GM21526 (cell line): ENCODE data around the gene ZBTB40.
A peak's percentile ranks its signal among the peaks of the same experiment; 100 is the strongest.

Source experiments
- ATAC-seq: cut with Tn5 transposase; IDR thresholded peaks from one replicate; pipeline ENCODE4 v1.9.1; 2021; ENCODE audit warnings: moderate library complexity; ENCODE audit not compliant: unreplicated experiment, low FRiP score

The ZBTB40 gene

DNA sequence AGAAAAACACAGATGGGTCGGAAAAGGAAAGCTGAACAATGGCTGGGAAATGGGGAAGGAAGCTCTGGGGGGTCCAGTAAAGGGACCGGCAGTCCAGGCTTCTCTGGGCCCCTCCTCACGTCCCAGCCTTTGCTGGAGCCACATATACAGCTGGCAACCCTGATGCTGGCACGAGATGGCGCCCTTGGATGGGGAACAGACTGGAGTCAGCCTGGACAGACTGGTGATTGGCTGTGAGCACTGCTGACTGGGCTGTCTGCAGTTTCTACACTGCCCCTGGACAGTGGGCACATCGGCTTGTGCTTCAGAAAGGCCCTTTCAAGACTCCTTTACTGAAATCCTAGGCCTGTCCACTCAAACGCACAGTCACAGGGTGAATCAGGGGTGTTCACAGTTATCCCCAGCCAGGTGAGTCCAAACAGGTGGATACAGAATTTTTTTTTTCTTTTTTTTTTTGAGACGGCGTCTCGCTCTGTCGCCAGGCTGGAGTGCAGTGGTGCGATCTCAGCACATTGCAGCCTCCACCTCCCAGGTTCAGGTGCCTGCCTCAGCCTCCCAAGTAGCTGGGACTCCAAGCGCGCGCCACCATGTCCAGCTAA, 31.1 kb upstream of the ZBTB40 start:
- no peak for ATAC-seq

GRCh38 chr1:22426781-22427180, 24.9 kb upstream of the ZBTB40 start:
- ATAC-seq, result no peak

- no peak for ATAC-seq
Observed at GRCh38 chr1:22428672-22429071, 23.0 kb upstream of the ZBTB40 start.

DNA sequence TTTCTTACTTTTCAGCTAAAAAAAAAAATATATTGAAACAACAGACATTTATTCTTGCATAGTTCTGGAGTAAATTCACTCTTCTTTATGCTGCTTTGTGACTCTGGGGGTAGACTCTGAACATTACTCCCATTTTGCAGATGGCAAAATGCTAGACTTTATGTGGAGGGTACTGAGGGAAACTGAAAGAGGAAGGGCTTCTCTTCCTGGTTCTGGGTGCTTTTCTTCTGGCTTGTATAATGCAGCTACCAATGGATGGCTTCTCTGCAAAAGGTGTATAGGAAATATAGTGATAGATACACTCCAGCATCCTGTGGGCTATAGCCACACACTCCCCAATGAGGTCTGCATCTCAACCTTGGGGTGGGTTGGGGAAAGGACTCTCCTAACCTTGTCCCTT, 19.7 kb upstream of the ZBTB40 start:
- ATAC-seq, result no peak

GRCh38 chr1:22434717-22435116, 16.9 kb upstream of the ZBTB40 start:
- ATAC-seq, result no peak

DNA sequence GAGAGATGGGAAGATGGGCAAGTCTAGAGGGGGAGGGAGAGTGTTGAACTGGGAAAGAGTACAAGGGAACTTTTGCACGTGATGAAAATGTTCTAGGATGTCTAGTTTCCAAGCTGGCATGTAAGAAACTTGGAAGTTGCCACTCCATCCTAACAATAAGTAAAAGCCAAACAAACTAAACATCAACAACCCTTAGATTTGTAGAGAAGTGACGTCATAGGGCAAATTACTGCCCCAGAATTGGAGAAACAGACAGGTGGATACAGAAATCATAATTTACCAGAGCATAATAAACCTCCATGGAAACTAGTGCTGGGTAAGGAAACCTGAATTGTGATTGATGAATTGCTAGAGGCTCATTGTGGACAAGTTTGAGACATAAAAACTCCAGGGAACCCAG, 14.7 kb upstream of the ZBTB40 start:
- ATAC-seq, result no peak

- no peak for ATAC-seq
Observed at GRCh38 chr1:22437573-22437972, 14.1 kb upstream of the ZBTB40 start.

DNA sequence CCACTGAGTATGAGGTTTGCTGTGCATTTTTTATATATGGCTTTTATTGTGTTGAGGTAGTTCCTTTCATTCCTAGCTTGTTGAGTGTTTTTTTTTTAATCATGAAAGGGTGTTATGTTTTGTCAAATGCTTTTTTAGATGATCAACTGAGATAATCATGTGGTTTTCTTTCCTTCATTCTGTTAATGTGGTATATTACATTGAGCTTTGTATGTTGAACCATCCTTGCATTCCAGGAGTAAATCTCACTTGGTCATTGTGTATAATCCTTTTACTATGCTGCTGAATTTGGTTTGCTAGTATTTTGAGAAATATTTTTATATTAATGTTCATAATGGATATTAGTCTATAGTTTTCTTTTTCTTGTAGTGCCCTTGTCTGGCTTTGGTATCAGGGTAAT, 11.1 kb upstream of the ZBTB40 start:
- ATAC-seq, result no peak

- no peak for ATAC-seq
Observed at GRCh38 chr1:22442212-22442894, 9.3 kb upstream of the ZBTB40 start.

DNA sequence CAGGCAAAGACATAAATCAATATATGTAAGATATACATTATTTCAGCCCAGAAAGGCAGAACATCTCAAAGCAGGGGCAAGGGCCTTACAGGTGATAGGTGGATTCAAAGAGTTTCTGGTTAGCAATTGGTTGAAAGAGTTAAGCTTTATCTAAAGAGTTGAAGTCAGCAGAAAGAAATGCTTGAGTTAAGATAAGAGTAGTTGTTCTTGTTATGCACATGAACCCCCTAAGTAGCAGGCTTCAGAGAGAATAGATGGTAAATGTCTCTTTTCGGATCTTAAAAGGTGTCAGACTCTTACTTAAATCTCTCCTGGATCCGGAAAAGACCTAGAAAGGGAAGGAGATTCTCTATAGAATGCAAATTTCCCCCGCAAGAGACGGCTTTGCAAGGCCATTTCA, 8.3 kb upstream of the ZBTB40 start:
- no peak for ATAC-seq

DNA sequence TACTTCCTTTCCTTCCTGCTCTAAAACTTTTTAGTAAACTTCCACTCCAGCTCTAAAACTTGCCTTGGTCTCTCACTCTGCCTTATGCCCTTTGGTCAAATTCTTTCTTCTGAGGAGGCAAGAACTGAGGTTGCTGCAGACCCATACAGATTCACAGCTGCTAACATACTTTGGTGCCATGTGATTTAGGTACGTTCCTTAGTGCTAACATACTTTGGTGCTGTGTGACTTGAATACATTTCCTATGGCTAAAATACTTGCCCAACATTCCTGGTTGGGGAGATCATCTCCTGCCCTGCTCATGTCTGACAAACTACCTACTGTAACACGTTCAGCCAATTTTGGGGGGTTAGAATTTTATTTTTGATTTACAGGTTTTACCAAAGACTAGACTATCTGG, 6.8 kb upstream of the ZBTB40 start:
- ATAC-seq, result no peak

DNA sequence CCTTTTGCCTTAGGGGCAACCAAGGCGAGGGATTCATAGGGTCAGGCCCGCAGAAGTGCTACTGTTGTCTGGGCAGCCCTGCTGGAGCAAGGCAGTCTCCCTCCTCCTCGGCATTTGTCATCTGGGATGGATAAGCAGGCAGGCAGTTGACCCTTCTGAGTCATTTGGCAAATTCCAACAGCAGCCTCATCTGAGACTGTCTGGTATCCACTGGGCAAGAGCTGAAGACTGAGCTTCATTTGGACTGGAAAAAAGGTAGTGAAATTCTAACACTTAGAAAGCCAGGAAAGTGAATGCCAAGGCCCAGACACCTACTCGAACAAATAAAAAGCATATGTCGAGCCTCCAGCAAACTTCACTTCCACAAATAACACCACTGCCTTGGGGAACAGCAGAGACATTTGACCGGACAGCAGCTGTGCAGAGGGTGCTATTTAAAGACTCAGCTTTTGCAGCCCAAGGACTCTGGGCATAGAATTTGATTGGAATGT, 4.0 kb upstream of the ZBTB40 start:
- ATAC-seq, result no peak

DNA sequence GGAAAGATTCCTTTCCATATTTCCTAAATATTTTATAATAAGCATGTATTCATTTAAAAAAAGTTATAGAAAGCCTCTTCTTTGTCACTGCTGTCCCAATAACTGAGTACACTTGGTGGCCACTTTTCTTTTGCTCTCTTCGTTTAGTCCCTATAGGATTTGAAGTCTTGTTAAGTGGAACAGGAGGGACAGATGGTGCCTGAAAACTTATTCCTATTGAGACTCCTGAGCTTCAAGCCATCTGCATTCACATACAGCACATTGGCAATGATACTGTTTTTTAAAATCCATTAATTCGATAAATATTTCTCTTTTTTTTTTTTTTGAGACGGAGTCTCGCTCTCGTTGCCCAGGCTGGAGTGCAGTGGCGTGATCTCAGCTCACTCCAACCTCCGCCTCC, 2.0 kb upstream of the ZBTB40 start:
- no peak for ATAC-seq

DNA sequence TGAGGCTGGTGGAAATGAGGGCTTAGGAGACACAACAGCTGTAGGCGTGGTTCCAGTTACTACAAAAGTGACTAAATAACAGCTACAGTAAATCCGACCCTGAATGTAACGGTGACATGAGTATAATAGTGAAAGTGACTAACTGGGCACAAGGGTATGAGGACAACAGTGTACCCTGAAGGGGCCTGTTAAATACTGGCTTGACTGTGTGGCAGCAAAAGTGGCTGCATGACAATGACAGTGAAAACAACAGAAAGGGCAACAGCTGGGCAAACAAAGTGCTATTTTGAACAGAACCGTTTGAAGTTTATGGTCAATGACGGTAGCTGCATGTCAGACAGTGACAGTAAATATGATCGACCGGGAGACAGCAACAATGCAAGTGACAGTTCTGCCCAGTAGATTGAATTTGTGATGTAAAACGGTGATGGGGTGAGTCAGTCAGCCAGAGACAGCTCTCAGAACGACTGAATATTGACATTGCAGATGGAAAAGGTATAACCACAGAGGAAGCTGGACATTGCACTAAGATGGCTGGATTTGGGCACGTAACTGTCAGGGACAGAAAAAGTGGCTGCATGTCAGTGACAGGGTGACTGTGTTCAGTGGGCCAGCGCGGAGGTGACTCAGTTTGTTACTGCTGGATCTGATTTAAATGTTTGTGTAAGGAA, 1.2 kb upstream of the ZBTB40 start:
- ATAC-seq, result no peak

GRCh38 chr1:22452481-22452957, 868 bp downstream of the ZBTB40 start:
- ATAC-seq, result peak; percentile 20

DNA sequence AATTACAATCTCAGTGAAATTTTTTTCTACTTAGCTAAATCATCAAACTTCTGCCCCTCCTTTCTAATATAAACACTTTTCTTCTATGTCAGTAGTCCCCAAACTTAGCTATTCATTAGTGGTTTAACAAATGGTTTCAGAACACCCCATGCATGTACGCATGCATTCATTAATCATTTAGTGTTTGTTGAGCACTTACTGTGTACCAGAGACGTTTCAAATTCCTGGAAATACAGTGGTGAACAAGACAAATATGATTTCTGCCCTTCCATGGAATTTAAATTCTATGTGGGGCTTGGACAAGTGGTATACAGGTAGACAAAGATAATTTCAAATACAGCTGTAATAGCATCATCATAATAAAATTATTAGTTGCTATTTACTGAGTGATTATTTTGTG, 1.5 kb downstream of the ZBTB40 start:
- no peak for ATAC-seq

- ATAC-seq, result no peak
Observed at GRCh38 chr1:22454476-22455056, 2.9 kb downstream of the ZBTB40 start.

DNA sequence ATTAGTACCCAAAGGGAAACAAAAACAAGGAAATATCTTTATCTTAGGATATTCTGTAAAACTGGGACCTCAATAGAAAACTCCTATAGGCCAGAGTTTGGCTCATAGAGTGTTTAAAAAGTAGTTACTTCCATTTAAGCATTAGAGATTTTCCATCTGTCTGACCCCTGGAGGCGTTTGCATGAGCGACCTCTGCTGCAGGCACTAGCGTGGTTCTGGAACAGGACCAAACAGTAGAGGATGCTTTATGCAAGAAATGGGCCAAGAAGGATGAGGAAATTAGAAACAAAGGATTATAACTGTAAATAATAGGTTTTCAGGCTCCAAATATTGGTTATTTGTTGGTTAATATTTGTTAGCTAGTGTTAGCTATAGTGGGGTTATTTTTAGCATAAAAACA, 5.7 kb downstream of the ZBTB40 start:
- no peak for ATAC-seq

DNA sequence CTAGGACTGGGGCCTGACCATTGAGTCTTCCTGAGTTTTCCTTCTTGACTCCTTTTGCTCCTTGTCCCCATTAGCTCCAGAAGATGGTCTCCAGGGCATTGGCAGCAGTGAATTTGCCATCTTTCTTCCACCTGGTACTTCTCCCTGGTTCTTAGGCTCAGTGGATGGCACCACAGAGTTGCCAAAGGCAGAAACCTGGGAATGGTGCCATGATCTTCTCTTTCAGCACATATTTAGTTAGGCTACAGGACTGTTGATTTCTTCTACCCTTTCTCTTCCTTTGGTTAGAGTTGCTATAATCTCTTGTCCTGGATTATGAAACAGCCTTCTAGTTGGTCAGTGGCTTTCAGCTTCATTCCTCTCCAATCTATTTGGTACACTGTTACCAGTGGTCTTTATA, 6.2 kb downstream of the ZBTB40 start:
- no peak for ATAC-seq

DNA sequence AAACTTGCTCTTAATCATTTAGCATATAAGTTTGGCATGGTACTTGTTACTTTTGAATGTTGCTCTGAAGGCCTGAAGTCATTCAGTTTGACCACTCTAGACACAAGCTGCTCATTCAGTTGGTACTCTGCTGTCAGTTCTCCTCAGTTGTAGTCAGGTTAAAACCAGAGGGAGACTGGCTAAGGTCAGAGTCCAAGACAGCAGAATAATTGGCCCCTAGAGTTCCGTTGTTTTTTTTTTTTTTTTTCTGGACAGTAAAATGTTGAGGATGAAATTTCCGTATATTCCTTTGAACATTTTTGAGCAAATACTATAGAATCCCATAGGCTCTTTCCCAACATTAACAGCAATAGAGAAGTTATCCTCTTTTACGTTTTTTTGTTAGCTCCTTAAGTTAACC, 9.4 kb downstream of the ZBTB40 start:
- ATAC-seq, result no peak
